Inferior parietal cortex (tissue), 1 donor: ENCODE measurements around the gene GOSR2.
"Not testable (repeated sequence)": the region's sequence is repeated elsewhere in the genome, so short reads cannot be mapped to it uniquely, and the experiment has no call there.

Experiments
- DNase-seq: peaks from one replicate; pipeline ENCODE4 v3.0.0-alpha.2; 2016; ENCODE audit errors: extremely low spot score

Gene GOSR2

DNA sequence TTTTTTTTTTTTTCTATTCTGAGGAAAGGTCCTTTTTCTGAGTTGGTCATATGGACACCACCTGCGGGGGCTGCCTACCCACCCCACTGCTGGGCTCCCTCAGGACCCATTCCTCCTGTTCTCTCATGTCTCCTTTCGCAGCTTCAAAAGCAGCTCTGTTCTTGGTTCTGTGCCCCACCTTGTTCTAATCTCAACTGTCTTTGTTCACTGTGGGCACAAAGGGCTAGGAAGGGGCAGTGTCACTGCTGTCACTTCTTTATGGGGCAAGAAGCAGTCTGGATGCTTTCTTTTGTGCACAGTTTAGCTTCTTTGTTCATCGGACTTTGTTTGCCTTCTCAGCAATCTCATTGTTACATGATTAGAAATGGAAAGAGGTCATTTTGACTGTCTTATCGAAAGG lies 7.1 kb downstream of the GOSR2 start:
- no peak for DNase-seq

DNA sequence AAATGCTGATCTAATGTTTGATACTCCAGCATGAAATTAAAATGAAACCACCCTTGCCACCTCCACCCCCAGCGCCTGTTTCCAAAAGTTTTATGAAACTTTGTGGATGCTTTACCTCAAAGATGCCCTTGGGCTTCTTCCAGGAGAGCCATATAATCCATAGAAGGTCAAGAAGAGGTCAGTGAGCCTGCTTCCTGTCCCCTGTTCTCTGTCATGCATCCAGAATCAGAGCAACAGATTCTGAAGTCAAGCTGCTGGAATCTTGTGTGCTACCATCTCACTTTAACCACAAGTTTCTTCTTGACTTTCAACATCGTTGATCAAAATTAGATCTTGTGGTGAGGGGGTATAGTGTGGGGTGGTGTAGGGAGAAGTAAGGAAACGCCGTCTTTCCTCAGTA lies 8.6 kb downstream of the GOSR2 start:
- no peak for DNase-seq

DNA sequence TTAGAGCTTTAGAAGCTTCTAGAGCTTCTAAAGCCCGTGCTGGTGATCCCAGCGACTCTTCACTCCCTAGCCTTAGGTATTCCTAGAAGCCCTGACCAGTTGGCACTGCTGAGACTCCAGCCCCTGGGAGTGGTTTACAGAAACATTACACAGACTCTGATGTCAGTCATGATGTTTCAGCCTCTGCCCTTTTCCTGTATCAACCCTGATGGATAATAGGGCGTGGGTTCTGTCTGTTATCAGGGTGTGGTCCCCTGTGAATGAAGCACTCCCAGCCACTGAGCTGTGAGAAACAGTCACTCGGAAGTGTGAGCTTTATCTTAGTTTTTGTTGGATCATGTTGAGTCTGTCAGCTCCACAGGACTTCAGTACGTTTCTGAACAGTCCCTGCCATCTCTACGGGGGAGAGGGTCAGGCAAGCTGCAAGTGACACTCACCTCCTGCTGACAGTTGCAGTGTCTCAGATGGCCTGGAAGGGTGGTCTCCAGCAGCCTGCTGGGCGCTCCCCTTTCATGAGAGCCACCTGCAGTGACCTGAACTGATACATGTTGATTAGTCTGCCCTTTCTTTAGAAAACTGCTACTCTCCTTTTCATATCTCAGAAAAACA lies 12.8 kb downstream of the GOSR2 start:
- no peak for DNase-seq

DNA sequence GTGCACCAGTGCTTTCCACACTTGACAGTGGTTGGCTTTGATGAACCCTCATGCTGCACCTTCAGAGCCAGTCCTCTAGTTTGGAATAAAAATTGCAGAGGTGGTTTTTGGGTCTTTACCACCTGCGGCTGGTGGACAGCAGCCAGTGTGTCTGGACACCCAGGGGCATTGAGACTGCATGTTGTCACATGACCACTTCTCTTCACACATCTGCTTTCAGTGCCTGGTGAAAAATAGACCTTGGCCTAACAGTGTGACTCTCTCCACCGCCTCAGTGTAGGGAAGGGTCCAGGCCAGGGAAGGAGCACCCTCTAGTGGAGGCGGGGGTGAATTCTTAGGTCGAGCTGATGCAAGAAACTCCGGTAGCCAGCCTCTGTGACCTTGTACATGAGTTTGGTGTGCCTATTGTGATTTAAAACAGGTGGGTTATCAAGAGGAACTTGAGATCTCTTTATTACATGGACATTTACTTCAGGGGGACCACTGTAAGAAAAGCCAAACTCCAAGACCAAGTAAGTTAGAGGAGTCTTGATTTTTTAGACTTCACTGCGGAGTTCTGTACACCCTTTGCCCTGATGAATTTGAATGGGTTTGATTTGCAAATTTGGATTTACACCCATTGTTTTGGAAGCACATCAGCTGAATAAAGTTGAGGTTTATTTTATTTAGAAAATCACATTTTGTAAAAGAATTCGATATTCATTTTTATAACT lies 17.9 kb downstream of the GOSR2 start:
- peak; percentile 83 for DNase-seq

DNA sequence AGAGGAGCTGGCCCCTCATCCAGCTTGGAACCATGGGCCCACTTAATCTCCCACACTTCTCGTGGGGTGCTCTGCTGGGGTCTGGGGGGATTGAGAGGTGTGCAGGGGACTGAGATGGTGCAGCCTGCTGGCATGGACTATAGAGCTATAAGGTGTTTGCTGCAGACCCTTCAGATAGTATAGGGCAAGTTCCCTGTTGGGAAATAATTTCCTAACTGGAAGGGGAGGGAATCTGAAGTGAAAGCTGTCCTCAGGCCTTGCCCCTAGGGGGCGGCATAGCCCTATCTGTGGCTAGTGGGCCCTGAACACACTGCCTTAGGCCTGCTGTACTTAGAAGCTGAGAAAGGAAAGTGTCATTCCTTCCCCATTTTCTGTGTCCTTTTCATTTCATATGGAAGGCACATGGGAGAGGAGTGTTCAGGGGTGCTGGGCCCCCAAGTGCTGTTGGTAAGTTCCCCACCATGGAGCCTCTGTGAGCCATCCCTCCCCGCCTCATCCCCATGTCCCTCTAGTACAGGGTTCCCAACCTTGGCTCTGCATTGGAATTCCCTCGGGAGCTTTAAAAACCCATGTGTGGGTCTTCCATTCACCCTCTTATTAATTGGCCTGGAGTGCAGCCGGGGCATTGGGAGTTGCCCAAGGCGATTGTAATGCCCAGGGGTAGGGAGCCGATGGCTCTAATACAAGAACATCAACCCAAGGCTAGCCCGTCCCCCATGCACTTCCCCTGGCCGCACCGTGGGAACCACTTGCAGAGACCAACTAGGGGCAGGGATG lies 19.7 kb downstream of the GOSR2 start:
- peak; percentile 80 for DNase-seq

DNA sequence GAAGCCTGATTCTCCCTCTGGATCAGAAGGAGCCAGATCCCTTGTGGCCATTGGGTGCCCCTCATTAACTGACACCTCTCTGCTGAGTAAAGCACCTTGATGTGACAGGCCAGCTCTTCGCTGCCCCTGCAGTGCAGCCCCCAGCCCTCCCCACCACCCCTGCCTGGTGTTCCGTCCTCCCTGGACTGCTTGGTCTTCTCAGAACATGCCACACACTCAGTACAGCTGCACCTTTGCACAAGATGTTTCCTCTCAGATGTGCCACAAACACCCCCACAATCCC lies 20.2 kb downstream of the GOSR2 start:
- DNase-seq = no peak

DNA sequence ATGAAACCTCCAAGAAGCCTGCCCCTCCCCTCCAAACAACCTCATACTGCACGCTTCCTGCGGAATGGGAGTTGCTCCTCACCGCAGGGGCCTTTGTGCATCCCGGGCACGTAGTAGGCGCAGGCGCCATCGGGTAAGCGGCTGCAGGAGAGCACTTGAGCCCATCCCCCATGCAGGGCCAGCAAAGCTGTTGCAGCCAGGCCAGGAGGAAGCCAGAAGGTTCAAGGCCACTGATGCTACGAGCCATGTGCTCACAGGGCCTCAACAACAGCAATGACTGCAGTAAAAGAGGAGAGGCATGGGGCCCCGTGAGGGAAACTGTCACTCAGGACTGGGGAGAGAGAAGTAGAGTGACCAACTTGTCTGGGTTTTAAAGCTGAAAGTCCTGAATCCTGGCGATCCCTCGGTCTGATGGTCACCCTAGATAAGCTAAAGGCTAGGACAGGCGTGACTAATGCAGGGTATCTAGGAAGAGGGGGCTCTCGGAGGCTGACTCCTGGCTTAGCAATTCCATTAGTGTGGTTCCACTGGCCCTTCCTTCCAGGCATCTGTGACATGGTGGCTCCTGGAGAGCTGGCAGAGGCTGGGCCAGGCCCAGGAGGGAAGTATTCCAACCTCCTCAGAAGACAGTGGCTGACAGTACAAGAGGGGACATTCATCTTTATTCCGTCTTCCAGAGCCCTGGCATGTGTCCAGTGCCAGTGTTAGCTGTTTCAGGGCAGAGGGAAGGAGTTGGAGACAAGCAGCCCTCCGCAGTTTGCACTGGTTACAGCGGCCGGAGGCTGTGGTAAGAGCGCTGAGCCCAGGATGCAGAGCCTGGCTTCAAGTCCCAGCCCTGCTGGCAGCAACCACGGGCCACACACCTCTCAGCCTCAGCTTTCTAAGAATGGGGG lies 20.8 kb downstream of the GOSR2 start:
- no peak for DNase-seq

DNA sequence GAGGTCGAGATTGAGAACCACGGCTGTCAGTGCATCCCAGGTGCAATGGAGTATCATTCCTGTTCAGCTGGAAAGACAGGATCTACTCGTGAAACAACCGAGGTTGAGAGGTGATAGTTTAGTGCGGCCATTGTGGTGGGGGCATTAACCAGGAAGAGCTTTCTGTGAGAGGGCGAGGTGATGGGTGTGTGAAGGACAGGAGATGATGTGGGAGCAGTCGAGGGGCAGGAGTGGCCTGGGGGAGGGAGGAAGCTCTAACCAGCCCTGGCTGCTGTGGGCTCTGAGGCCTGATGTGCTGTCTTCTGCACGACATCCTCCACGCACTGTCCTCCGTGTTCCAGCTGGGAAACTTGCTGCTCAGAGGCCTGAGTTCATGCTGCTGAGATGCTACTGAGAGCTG lies 22.0 kb downstream of the GOSR2 start:
- no peak for DNase-seq

DNA sequence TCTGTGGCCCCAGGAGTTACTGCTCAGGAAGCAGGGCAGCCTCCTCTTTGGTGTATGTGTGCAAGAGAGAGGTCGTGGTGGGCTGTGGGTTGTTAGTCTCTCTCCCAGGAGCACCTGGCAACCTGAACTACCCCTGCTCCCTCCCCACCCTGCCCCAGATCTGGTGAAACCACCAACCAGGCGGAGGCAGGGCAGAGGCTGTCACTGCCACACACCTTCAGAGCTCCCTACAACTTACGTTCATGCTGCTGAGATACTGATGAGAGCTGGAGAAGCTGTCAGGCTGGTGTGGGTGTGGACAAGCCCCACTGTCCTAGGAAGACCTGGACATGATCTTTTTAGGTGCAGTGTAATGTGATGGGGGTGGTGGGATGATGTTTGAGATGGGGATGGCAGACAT lies 24.3 kb downstream of the GOSR2 start:
- no peak for DNase-seq

DNA sequence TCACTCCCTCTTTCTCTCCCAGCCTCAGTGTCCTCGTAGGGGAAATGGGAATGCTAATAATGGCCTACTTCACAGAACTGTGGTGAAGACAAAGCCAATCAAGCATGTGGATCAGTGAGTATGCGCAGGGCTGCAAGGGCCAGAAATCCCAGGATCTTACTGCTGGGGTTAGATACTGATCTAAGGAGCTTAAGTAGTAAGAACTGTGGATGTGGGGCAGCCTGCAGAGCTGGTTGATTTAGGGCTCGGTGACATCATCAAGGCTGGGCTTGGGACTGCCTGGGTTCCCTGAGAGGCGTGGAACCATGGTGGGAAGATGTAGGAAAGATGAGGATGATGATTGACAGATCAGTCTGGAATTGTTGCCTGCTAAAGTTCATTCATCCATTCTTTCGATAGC lies 25.6 kb downstream of the GOSR2 start:
- no peak for DNase-seq

DNA sequence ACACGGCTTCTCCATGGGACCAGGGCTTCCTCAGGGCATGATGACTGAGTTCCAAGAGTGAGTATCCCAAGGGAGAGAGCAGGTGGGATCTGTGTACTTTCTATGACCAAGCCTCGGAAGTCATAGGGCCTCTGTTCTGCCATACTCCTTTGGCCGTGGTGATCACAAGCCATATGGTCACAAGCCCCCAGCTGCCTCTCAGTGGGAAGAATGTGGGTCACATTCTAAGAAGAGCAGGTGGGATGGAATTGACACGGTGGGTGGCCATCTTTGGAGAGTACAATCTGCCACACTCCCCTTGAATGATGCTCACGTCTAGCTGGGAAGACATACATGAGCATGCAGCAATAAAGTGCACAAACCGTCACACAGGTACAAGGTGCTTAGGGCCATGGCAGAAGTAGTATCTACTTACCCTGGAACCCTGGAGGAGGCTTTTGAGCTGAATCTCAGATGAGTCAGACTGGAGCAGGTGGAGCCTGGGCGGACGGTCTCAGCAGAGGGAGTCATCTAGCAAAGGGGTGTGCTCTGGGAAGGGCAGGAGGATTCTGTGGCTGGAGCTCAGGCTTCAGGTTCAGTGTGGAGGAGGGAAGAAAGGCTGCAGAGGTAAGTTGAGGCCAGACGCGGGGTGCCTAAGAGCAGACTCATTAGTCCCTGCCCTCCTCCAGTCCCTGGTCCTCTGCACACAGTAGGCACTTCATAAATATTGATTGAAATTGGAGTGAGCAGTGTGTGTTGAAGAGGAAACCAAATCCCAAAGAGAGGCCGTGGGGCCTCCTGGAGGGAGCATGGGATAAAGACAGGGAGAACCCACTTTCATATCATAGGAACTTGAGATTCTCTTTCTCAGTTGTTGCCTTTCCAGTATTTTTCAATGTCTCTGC lies 26.6 kb downstream of the GOSR2 start:
- no peak for DNase-seq

DNA sequence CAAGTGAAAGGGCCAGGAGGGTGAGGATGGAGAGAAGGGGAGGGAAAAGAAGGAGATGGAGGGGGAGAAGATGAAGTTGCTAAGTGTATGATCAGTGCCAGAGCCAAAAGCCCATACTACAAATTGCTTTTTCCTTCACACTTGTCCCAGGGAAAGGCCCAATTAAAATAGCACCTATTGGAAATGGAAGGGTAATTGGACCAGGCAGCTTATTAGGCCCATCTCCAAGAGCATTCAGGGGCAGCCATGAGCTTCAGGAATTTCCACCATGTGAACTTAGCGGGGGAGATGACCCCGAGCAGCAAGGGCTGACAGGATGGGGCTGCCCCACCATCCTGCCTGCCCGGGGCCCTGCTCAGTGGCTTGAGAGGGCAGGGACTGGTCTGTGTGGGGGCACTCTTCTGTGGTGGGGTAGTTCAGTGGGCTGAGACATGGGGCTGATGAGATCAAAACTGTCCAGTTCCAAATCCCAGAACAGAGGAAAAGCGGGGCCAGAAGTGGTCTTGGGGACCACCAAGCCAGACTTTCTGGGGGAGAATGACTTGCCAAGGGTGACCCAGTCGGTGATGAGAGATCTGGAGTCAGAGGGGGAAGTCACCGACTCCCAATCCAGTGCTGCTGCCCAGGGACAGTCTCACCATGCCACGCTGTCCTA lies 27.5 kb downstream of the GOSR2 start:
- no peak for DNase-seq

DNA sequence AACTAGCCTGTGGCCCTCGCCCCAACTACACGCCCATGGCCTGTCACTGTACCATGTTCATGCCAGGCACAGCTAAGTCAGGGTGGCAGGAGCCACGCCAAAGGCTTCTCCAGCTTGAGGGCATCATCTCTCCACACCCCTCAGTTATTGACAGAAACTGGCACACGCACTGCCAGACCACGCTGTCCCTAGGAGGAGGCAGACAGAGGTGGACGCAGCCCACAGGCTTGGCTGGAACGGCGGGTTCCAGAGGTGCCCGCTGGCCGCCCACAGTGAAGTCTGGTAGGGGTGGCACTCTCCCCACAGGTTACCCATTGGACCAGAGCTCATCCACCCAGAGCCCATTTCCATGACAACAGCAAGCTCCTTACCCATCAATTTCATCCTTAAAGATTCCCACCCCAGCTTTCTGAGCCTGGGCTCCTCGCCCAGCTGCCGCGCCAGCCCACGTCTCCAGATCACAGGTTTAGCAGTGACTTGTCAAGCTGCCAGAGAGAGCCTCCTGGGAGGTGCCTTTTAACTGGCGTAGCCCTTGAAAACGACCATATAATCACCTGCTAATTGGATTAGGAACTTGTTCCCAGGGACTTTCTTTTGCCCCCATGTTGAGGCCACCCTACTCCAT lies 28.1 kb downstream of the GOSR2 start:
- peak; percentile 69 for DNase-seq

DNA sequence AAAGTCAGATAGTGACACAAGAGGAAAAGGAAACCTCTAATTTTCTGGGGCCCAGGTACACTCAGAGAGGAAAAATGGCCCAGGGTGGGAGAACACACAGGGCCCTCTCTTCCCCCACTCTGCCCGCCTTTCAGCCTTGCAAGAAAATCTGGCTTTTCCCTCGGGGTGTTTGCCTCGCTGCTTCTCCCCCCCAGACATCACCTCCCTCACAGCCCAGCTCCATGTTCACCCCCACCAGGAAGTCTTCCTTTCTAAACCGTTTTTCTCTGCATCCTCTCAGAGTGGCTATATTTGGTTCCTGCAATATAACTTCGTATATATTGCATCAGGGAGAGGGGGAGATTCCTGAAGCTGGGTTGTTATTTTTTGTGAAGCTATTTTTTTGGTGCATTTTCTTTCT lies 28.7 kb downstream of the GOSR2 start:
- no peak for DNase-seq

DNA sequence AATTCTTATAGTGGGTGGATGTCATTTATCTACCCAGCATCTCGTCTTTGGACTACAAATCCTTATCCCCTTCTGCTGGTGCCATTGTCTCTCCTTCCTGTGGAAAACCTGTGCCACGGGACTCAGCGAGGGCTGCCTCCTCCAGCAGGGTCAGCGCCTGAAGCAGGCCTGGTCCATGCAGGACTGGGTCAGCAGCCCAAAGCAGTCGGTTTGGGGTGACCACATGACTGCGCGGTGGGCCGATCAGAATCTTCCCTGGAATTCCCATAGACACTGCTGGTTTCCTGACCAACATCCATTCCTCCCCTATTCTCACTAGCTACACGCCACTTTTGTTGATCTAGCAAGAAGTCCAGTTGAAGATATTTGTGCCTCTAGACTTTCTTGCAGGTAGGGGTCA lies 29.2 kb downstream of the GOSR2 start:
- DNase-seq = no peak

DNA sequence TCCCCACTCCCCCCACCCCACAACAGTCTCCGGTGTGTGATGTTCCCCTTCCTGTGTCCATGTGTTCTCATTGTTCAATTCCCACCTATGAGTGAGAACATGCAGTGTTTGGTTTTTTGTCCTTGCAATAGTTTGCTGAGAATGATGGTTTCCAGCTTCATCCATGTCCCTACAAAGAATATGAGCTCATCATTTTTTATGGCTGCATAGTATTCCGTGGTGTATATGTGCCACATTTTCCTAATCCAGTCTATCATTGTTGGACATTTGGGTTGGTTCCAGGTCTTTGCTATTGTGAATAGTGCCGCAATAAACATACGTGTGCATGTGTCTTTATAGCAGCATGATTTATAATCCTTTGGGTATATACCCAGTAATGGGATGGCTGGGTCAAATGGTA lies 30.2 kb downstream of the GOSR2 start:
- DNase-seq = not testable (repeated sequence)

DNA sequence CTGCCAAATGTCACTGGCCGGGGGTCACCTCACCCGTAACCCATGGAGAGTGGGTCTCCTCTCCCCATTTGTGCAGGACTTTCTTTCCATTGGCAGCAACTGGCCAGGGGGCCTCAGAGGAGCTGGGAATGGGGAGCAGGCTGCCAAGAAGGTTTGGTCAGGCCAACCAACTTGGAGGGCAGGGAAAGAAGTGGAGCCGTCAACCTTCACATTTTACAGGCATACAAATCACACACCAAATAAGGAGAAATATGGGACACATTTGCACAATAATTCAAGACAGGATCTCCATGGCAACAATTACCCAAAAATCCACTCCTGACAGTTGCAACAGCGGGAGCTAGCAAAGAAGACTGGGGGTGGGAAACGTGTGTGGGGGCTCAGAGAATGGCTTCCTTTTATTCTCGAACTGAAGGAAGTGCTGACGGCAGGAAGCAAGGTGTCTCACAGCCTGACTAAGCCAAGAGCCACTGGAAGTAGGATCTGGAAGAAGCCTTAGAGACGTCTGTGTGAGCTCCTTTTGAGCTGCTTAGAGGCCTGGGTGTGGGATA lies 35.2 kb downstream of the GOSR2 start:
- DNase-seq = no peak

DNA sequence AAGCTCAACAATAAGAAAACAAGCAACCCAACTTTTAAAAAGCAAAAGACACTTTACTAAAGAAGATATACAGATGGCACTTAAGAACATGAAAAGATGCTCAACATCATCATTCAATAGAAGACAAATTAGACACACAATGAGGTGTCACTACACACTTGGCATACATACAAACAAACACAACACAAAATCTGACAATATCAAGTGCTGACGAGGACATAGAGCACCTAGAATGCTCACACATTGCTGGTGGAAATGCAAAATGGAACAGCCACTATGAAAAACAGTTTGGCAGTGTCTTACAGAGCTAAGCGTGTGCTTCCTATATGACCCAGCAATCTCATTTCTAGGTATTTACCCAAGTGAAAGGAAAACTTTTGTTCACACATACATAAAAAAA lies 37.2 kb downstream of the GOSR2 start:
- no peak for DNase-seq

DNA sequence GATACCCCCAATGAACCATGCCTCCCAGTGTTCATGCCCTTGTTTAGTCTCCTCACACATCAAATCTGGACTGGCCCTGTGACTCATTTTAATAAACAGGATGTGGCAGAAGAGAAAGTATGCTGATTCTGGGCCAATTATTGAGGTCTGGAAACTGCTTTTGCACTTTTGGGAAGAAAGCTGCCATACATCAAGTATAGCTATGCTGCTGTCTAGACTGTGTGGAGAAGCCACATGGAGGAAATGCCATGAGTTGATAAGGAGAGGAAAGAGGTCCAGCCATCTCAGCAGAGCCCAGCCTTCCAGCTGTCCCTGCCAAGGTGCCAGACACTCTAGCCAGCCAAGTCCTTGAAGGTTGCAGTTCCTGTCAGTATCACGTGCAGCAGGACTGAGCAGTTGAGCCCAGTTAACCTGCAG lies 39.4 kb downstream of the GOSR2 start:
- DNase-seq = no peak

DNA sequence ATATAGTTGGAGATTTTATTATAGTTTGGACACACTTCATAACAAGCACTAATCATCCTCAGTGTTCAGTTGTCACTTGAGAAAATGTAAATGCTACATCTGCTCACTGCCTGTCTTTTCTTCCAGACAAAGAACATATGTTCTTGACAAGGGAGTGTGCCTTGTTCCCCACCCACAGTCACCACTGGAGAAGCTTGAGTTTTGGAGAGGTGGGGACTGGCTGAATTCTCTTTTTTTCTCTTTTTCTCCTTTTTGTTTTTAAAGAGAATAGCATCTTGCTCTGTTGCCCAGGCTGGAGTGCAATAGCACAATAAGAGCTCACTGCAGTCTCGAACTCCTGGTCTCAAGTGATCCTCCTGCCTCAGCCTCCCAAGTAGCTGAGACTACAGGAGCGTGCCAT lies 40.6 kb downstream of the GOSR2 start:
- DNase-seq = no peak
